A673 (cell line): Measurements from ENCODE around the gene RHOD.

Experiments used
- CTCF ChIP-seq: fragments of 300-800, 200-600 bp; sonication (generic); conservative IDR thresholded peaks from 2 replicates; pipeline ENCODE4 v1.5.1; 2017; ENCODE audit warnings: low read depth, mild to moderate bottlenecking, antibody characterized with exemption, low read length, moderate library complexity, mixed read lengths
- EZH2 ChIP-seq: fragments of 200-600 bp; sonication (generic); IDR thresholded peaks from 2 replicates; pipeline ENCODE4 v1.6.1; 2017; ENCODE audit warnings: borderline replicate concordance, low read depth, mild to moderate bottlenecking, mixed read lengths, antibody characterized with exemption, low read length; ENCODE audit not compliant: poor library complexity, severe bottlenecking

- TF ChIP-seq CTCF (peak; percentile 67), EZH2 (no peak)
Measured at GRCh38 chr11:67071420-67072284, 15.0 kb downstream of the RHOD start.
